Stimulated activated CD8-positive, alpha-beta memory T cell treated with anti-CD3 and anti-CD28 coated beads, Interleukin-7, amount 100 ng/mL, for 24 hours (primary cell): Measurements from ENCODE around the gene MZB1.
"Not testable (repeated sequence)": the region's sequence is repeated elsewhere in the genome, so short reads cannot be mapped to it uniquely, and the experiment has no call there.

Experiments
- DNase-seq: peaks from one replicate; pipeline ENCODE4 v3.0.0-alpha.2; 2020; ENCODE audit warnings: low read depth

Gene MZB1

GRCh38 chr5:139374909-139375308 is 14.8 kb downstream of the MZB1 start:
- no peak for DNase-seq

GRCh38 chr5:139371482-139372435 is 18.0 kb downstream of the MZB1 start:
- no peak for DNase-seq

- no peak for DNase-seq
Observed at GRCh38 chr5:139369181-139369580, 20.5 kb downstream of the MZB1 start.

- no peak for DNase-seq
Observed at GRCh38 chr5:139368613-139369012, 21.1 kb downstream of the MZB1 start.

- DNase-seq: no peak
Observed at GRCh38 chr5:139364466-139364865, 25.2 kb downstream of the MZB1 start.

- DNase-seq: no peak
Observed at GRCh38 chr5:139363937-139364336, 25.8 kb downstream of the MZB1 start.

- DNase-seq: no peak
Observed at GRCh38 chr5:139361835-139362429, 27.8 kb downstream of the MZB1 start.

GRCh38 chr5:139360384-139360783 is 29.3 kb downstream of the MZB1 start:
- DNase-seq: no peak

GRCh38 chr5:139358064-139358463 is 31.6 kb downstream of the MZB1 start:
- no peak for DNase-seq

GRCh38 chr5:139355900-139356299 is 33.8 kb downstream of the MZB1 start:
- DNase-seq: not testable (repeated sequence)

- no peak for DNase-seq
Observed at GRCh38 chr5:139354186-139354585, 35.5 kb downstream of the MZB1 start.

- DNase-seq: not testable (repeated sequence)
Observed at GRCh38 chr5:139347863-139348262, 41.9 kb downstream of the MZB1 start.

- not testable (repeated sequence) for DNase-seq
Observed at GRCh38 chr5:139345442-139345841, 44.3 kb downstream of the MZB1 start.

- no peak for DNase-seq
Observed at GRCh38 chr5:139344177-139344576, 45.5 kb downstream of the MZB1 start.

GRCh38 chr5:139343476-139343875 is 46.2 kb downstream of the MZB1 start:
- no peak for DNase-seq

- no peak for DNase-seq
Observed at GRCh38 chr5:139342423-139342723, 47.3 kb downstream of the MZB1 start.

- peak; percentile 93 for DNase-seq
Observed at GRCh38 chr5:139341689-139342422, 47.9 kb downstream of the MZB1 start, which contains the start of gene PAIP2. PAIP2 (plus strand) TSS chr5:139341854; CDS start chr5:139363785, 21,931 bp downstream.

GRCh38 chr5:139341187-139341688 is 48.5 kb downstream of the MZB1 start:
- no peak for DNase-seq

GRCh38 chr5:139340051-139340450 is 49.7 kb downstream of the MZB1 start:
- DNase-seq: no peak
